ENCODE results near the gene CLBA1.
"Not testable (repeated sequence)": the region's sequence is repeated elsewhere in the genome, so short reads cannot be mapped to it uniquely, and the experiment has no call there.

CLBA1 gene

GRCh38 chr14:105023791-105024480 is 38.3 kb downstream of the CLBA1 start:
- DNase-seq, result no peak

- no peak for DNase-seq
Measured at GRCh38 chr14:105025429-105025828, 39.8 kb downstream of the CLBA1 start.

GRCh38 chr14:105026033-105026785 is 40.6 kb downstream of the CLBA1 start:
- no peak for DNase-seq

GRCh38 chr14:105026802-105027563 is 41.4 kb downstream of the CLBA1 start:
- DNase-seq, result no peak

GRCh38 chr14:105027718-105028117 is 42.1 kb downstream of the CLBA1 start:
- DNase-seq, result not testable (repeated sequence)

GRCh38 chr14:105028251-105028927 is 42.8 kb downstream of the CLBA1 start:
- DNase-seq, result no peak

- no peak for DNase-seq
Measured at GRCh38 chr14:105029402-105029801, 43.8 kb downstream of the CLBA1 start.

GRCh38 chr14:105030194-105030593 is 44.6 kb downstream of the CLBA1 start:
- no peak for DNase-seq

- no peak for DNase-seq
Measured at GRCh38 chr14:105030836-105031396, 45.3 kb downstream of the CLBA1 start.

- DNase-seq, result not testable (repeated sequence)
Measured at GRCh38 chr14:105032451-105032901, 46.9 kb downstream of the CLBA1 start.

GRCh38 chr14:105033412-105033900 is 47.9 kb downstream of the CLBA1 start:
- DNase-seq, result not testable (repeated sequence)

- no peak for DNase-seq
Measured at GRCh38 chr14:105034315-105035039, 48.9 kb downstream of the CLBA1 start.

- not testable (repeated sequence) for DNase-seq
Measured at GRCh38 chr14:105035616-105036015, 50.0 kb downstream of the CLBA1 start.

- DNase-seq, result no peak
Measured at GRCh38 chr14:105039458-105040205, 54.0 kb downstream of the CLBA1 start.

GRCh38 chr14:105041841-105042765 is 56.5 kb downstream of the CLBA1 start:
- no peak for DNase-seq

GRCh38 chr14:105042813-105043212 is 57.2 kb downstream of the CLBA1 start:
- DNase-seq, result no peak

- no peak for DNase-seq
Measured at GRCh38 chr14:105043641-105044040, 58.1 kb downstream of the CLBA1 start.

Data from right kidney (tissue), 1 donor.